HG03095 (cell line): ENCODE results near the gene RCN1.
A peak's percentile ranks its signal among the peaks of the same experiment; 100 is the strongest.
"Not testable (repeated sequence)": the region's sequence is repeated elsewhere in the genome, so short reads cannot be mapped to it uniquely, and the experiment has no call there.

Experiments
- ATAC-seq: cut with Tn5 transposase; IDR thresholded peaks from one replicate; pipeline ENCODE4 v1.9.1; 2021; ENCODE audit warnings: moderate library complexity; ENCODE audit not compliant: unreplicated experiment

Gene RCN1

GRCh38 chr11:32090545-32091370 is at the start of gene RCN1:
TSS of gene RCN1 (plus strand) at chr11:32091074. CDS start at chr11:32091197, 123 bp downstream.
- ATAC-seq, result peak; percentile 54

DNA sequence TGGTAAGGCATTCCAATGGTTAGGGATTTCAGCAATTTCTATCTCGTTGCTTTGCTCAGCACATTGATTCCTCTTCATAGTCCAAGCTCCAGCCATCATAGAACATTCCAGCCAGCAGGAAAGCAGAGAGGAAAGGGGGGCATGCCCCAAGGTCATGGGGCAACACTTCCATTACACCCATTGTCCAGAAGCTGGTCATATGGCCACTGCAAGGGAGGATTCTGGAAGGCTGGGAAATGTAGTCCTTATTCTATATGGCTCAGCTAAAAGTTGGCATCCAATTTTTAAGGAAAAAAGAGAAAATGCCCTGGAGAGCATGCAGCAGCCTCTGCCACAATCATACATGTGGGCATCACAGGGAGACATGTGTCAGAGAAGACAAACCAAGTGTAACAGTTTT is 47.1 kb upstream of the RCN1 start:
- no peak for ATAC-seq

- ATAC-seq, result no peak
Measured at GRCh38 chr11:32044158-32044863, 46.6 kb upstream of the RCN1 start.

- ATAC-seq, result no peak
Measured at GRCh38 chr11:32045456-32045855, 45.4 kb upstream of the RCN1 start.

DNA sequence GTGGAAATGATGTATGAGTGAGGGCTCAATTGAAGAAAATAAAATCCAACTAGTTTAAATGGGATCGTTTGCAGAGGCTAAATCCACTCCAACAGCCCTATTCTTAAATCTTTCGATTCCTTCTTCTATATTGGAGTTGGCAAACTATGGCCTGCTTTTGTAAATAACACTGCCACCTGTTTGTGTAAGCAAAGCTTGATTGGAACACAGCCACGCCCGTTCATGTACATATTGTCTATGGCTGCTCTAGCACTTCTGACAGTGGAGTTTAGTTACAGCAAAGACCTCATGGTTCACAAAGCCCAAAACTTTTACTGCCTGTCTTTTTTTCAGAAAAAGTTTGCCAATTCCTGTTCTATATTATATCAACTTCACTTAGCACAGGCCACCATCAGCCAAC is 40.6 kb upstream of the RCN1 start:
- no peak for ATAC-seq

DNA sequence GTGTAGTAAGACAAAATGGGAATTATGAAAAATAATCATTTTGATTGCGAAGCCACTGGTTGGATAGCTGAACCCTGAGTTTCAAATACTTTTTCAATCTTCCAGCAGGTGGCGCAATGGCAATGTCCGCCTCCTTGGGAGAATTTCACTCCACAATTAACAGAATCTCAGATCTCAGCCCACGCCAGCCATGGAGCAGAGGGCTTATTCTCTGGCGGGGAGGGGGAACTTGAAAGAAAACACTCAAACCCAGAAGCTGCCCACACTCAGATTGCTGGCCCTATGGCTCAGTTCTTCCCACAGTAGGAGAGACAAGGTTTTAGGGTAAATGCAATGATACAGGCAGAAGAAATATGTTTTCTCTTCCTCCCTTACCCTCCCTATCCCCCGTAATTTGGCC is 38.7 kb upstream of the RCN1 start:
- ATAC-seq, result no peak

GRCh38 chr11:32053151-32053888 is 37.6 kb upstream of the RCN1 start:
- ATAC-seq, result no peak

DNA sequence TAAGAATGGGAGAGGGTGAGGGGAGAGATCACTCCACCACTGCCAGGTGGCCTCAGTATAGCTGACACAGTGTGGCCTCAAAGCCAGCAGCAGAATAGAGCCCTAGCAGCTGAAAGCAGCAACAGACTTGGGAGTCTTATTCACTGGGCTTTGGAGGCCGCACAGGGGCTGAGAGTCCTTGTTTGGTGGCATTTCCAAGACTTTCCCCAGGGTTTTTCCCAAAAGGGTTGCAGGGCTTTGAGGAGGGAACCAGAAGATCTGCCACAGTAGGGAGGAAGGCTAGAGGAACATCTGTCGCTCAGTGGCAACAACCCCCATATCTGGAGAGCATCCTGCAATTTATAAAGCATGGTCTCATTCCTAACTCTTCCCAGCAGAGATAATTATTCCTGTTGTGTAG is 35.0 kb upstream of the RCN1 start:
- no peak for ATAC-seq

DNA sequence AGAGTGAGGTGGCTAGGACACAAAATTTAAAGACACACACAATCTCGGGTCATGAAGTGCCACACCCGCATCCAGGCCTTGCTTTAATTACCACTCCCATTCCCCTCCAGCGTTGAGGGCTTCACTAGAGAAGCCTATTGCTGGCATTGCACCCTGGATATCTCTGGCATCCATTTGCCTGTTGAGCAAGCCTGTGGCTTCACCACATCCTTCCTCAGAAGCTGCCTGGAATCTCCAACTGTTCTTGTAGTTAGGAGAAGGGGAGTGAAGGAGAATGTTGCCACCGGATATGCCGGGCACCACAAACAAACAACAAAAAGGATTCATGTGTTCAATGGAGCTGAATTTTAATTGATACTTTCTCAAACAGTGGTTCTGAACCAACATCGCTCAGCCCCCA is 34.4 kb upstream of the RCN1 start:
- no peak for ATAC-seq

DNA sequence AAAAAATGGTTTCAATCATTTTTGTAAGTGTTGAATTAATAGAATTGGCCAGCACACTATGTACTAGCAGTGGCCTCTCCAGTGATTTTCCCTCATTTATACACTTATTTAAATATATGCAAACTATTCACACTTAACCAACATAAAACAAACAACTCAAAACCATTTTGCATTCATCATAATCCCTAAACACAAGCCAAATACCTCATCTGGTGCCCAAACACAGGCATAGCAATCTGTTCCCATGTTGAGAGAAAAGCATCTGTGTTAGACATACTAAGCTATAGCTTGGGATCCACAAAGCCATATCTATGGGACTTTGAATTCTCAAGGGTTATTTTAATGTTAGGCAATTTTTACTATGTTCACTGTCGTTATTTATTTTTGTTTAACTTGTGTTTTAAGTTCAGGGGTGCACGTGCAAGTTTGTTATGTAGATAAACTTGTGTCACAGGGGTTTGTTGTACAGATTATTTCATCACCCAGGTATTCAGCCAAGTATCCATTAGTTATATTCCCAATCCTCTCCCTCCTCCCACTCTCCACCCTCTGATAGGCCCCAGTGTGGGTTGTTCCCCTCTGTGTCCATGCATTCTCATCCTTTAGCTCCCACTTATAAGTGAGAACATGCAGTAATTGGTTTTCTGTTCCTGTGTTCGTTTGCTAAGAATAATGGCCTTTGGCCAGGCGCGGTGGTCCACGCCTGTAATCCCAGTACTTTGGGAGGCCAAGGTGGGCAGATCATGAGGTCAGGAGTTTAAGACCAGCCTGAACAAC is 31.0 kb upstream of the RCN1 start:
- ATAC-seq, result no peak

GRCh38 chr11:32062540-32062939 is 28.3 kb upstream of the RCN1 start:
- ATAC-seq, result no peak

- ATAC-seq, result not testable (repeated sequence)
Measured at GRCh38 chr11:32063031-32063430, 27.8 kb upstream of the RCN1 start.

DNA sequence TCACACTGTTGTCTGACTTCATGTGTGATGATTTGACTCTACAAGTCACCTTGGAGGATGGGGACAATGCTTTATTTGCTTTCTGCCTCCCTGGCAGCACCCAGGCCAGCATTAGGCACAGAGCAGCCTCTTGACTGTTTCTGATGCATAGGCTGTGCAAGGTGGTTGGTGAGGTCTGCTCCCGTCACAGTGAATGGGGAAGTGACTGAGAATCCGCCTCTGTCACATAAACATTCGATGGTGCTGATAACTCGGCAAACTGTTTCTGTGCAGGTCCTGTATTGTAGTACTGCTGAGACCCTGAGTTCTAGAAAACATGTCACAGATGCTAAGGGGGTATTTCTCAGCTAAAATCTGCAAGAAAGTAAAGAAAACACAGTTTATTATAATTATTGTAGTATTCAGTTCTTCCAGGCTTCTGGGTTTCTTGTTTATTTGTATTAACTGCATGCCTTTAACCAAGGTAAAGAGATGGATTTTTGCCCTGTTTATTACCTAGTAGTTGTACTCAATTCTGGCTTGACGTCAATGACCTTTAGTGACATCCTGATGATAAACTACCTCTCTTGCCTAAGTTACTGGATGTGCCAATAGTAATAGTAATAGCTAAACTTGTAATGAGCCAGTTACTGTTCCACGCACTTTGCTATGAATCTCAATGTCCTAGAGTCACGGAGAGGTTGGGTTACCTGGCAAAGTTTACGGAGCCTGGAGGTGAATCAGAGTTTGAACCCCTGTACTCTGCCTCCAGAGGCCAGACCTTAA is 24.8 kb upstream of the RCN1 start:
- ATAC-seq, result no peak

GRCh38 chr11:32068134-32068870 is 22.6 kb upstream of the RCN1 start:
- ATAC-seq, result no peak

GRCh38 chr11:32069361-32070058 is 21.4 kb upstream of the RCN1 start:
- peak; percentile 85 for ATAC-seq

GRCh38 chr11:32070692-32071091 is 20.2 kb upstream of the RCN1 start:
- ATAC-seq, result no peak

DNA sequence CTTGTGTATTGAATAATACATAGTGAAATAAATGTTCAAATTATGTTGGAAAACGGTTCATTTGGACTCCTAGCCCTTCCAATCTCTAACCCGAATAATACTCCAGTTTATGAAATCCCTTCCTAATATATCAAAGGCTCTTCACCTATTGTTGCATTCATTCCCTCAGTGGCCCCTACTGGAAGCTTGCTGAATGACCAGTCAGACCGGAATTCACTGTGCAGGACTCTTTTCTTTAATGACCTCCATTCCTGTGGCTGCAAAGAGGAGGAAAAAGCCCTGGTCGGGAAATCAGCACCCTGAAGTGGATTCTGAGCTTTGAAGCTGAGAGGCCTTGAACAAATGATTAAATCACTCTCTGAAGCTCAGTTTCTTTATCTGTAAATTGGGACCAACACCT is 19.1 kb upstream of the RCN1 start:
- ATAC-seq, result no peak

GRCh38 chr11:32072872-32073643 is 17.8 kb upstream of the RCN1 start:
- no peak for ATAC-seq
